HFFc6 (cell line): ENCODE measurements around the gene ZNF775. TPM values are rescaled to one million over a fixed set of nuclear protein-coding genes. Genes with fewer than 3 reads are reported as not detected.

ENCODE experiments used
- DNase-seq: peaks from one replicate; pipeline ENCODE4 v3.0.0-alpha.2; 2018
- H3K27ac Mint-ChIP-seq: 2 replicates; pipeline ENCODE4 v1.8.0; 2020; ENCODE audit warnings: mild to moderate bottlenecking, mixed read lengths
- H3K27me3 Mint-ChIP-seq: 2 replicates; pipeline ENCODE4 v1.8.0; 2021; ENCODE audit warnings: mild to moderate bottlenecking, moderate library complexity, mixed read lengths; ENCODE audit not compliant: insufficient read depth
- H3K36me3 Mint-ChIP-seq: 2 replicates; pipeline ENCODE4 v1.8.0; 2021; ENCODE audit warnings: low read depth, mixed read lengths
- H3K4me1 Mint-ChIP-seq: 2 replicates; pipeline ENCODE4 v1.8.0; 2020; ENCODE audit warnings: low read depth, mixed read lengths
- H3K4me3 Mint-ChIP-seq: 2 replicates; pipeline ENCODE4 v1.8.0; 2020; ENCODE audit warnings: mild to moderate bottlenecking, moderate library complexity, mixed read lengths
- H3K9me3 Mint-ChIP-seq: 2 replicates; pipeline ENCODE4 v1.8.0; 2020; ENCODE audit warnings: mild to moderate bottlenecking, mixed read lengths
- CTCF ChIP-seq: fragments of 200-600 bp; sonication (generic); IDR thresholded peaks from 2 replicates; pipeline ENCODE4 v1.5.0; 2021; ENCODE audit warnings: antibody characterized with exemption, mild to moderate bottlenecking
- total RNA-seq, 6 experiments: library from RNA; stranded (reverse); fragmentation: NEBNext Ultra II Directional; extraction: Animal tissue kit (Norgen Biotek cat#: 25700); gene quantifications; 2 replicates in 1 of 6; 3 replicates in 5 of 6; pipeline ENCODE4 v1.2.3, GENCODE V29; 2021

The ZNF775 gene
- total RNA-seq, 6 experiments from 2014 or later: 2.7 to 3.8 (median 2.9) TPM

GRCh38 chr7:150377196-150377595 lies 1.9 kb upstream of the ZNF775 start:
- Mint-ChIP-seq H3K9me3 (no peaks in the 10 kb centered on the region), H3K27me3 (peaks cover 6% of the 10 kb centered on the region), H3K36me3 (no peaks in the 10 kb centered on the region; the same call in 1 of the 2 replicates), H3K4me3 (no peak overlapping the region), H3K27ac (peak overlapping the region; percentile 80; the same call in 1 of the 2 replicates), H3K4me1 (peaks cover 31% of the 10 kb centered on the region)
- no peak for TF ChIP-seq CTCF
- no peak for DNase-seq

GRCh38 chr7:150377635-150378034 lies 1.5 kb upstream of the ZNF775 start:
- H3K4me1 Mint-ChIP-seq: peaks cover 33% of the 10 kb centered on the region
- H3K4me3 Mint-ChIP-seq: no peak overlapping the region
- H3K36me3 Mint-ChIP-seq: no peaks in the 10 kb centered on the region; the same call in 1 of the 2 replicates
- peak overlapping the region; percentile 80 for H3K27ac Mint-ChIP-seq
- no peaks in the 10 kb centered on the region for H3K9me3 Mint-ChIP-seq
- no peak for TF ChIP-seq CTCF
- DNase-seq: no peak
- H3K27me3 Mint-ChIP-seq: peaks cover 6% of the 10 kb centered on the region

- H3K27ac Mint-ChIP-seq: peak overlapping the region; percentile 80
Measured at GRCh38 chr7:150378115-150378852, 846 bp upstream of the ZNF775 start.

GRCh38 chr7:150379441-150380379 lies 580 bp downstream of the ZNF775 start:
- peak overlapping the region; percentile 80 for H3K27ac Mint-ChIP-seq
- no peaks in the 10 kb centered on the region for H3K9me3 Mint-ChIP-seq
- H3K4me1 Mint-ChIP-seq: peaks cover 39% of the 10 kb centered on the region
- no peaks in the 10 kb centered on the region for H3K36me3 Mint-ChIP-seq
- TF ChIP-seq CTCF: no peak
- peak overlapping the region; percentile 95 for H3K4me3 Mint-ChIP-seq
- peaks cover 3% of the 10 kb centered on the region; the same call in 1 of the 2 replicates for H3K27me3 Mint-ChIP-seq
- peak; percentile 19 for DNase-seq

More at GRCh38 chr7:150378115-150378852, 846 bp upstream of the ZNF775 start:
- peak; percentile 62 for DNase-seq
- H3K36me3 Mint-ChIP-seq: no peaks in the 10 kb centered on the region; the same call in 1 of the 2 replicates
- H3K4me1 Mint-ChIP-seq: peaks cover 39% of the 10 kb centered on the region
- no peaks in the 10 kb centered on the region for H3K9me3 Mint-ChIP-seq
- H3K27me3 Mint-ChIP-seq: peaks cover 3% of the 10 kb centered on the region; the same call in 1 of the 2 replicates
- TF ChIP-seq CTCF: no peak
- H3K4me3 Mint-ChIP-seq: peak overlapping the region; percentile 79

GRCh38 chr7:150380463-150380862 lies 1.3 kb downstream of the ZNF775 start:
- no peak for TF ChIP-seq CTCF
- Mint-ChIP-seq H3K27me3 (peaks cover 3% of the 10 kb centered on the region; the same call in 1 of the 2 replicates), H3K4me3 (peak overlapping the region; percentile 95), H3K9me3 (no peaks in the 10 kb centered on the region), H3K4me1 (peaks cover 39% of the 10 kb centered on the region), H3K27ac (peak overlapping the region; percentile 80; the same call in 1 of the 2 replicates), H3K36me3 (no peaks in the 10 kb centered on the region)
- DNase-seq: no peak
